HG03575 (cell line): Measurements from ENCODE around the gene MAP4K2.

ENCODE experiments used
- ATAC-seq: cut with Tn5 transposase; IDR thresholded peaks from one replicate; pipeline ENCODE4 v1.9.1; 2021; ENCODE audit not compliant: unreplicated experiment, insufficient number of reproducible peaks, low FRiP score; ENCODE audit errors: extremely low read depth

Gene MAP4K2

GRCh38 chr11:64839887-64840782, 37.1 kb upstream of the MAP4K2 start:
- no peak for ATAC-seq

DNA sequence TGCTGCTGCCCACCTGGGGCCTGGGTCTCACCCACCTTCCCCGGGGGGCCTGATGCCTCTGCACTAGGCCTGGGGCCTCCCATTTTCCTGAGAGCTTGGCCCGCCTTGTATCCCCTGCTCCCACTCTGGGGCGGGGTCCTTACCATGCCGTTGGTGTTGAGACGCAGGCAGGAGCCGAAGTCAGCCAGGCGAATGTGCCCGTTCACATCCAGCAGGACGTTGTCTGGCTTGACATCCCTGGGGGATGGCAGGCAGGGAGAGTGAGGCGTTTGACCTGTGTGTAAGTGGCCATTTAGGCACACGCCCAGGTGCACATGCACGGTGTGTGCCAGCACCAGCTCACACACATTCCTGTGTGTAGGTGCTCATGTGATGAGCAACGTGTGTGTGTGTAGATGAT, 36.3 kb upstream of the MAP4K2 start:
- no peak for ATAC-seq

DNA sequence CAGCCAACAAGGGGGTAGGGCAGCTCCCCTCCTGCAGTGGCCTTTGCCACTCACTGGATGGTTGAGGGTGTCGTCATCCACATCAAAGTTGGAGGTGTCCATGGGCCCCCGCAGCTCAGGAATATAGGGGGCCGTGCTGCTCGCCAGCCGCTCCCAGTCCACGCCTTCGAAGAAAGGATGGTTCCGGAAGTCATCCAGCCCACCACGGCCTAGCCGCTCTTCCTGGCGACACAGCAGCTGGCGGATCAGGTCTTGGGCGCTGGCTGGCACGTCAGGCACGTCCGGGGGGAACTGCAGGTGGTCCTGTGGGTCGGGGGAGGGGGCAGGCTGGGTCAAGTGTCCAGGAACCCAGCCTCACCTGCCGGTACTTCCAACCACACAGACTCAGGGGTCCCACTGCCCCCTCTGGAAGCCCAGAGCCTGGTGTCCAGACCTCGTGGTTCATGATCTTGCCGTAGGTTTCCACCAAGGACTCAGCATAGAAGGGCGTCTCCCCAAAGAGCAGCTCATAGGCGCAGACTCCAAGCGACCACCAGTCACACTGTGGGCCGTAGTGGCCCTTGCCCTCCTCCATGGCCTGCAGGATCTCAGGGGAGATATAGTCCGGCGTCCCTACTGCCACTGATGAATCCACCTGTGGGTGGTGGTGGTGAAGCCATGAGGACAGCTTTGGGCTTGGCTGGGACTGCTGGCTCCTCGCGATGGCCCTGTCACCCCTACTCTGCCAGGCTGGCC, 35.8 kb upstream of the MAP4K2 start:
- ATAC-seq, result no peak

DNA sequence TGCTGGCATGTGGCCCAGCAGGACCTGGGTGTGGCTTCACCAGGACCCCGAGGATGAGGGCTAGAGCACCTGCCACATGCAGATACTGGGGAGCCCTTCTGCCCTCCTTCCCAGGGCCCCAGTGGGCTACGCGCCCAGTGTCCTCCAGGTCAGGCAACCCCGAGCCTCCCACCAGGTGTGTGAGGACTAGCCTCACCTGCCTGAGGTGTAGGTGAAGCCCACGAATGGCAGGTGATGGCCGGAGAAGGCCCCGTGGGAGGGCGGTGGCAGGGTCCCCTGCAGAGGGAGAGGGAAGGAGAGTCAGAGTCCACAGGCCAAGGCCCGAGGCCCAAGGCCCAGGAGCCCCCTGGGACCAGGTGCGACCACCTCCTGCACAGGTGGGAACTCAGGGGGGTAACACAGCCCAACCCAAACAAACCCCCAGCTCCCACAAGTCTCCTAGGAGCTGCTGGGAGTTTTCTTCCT, 34.9 kb upstream of the MAP4K2 start:
- no peak for ATAC-seq

GRCh38 chr11:64836448-64837072, 33.5 kb upstream of the MAP4K2 start:
- no peak for ATAC-seq

DNA sequence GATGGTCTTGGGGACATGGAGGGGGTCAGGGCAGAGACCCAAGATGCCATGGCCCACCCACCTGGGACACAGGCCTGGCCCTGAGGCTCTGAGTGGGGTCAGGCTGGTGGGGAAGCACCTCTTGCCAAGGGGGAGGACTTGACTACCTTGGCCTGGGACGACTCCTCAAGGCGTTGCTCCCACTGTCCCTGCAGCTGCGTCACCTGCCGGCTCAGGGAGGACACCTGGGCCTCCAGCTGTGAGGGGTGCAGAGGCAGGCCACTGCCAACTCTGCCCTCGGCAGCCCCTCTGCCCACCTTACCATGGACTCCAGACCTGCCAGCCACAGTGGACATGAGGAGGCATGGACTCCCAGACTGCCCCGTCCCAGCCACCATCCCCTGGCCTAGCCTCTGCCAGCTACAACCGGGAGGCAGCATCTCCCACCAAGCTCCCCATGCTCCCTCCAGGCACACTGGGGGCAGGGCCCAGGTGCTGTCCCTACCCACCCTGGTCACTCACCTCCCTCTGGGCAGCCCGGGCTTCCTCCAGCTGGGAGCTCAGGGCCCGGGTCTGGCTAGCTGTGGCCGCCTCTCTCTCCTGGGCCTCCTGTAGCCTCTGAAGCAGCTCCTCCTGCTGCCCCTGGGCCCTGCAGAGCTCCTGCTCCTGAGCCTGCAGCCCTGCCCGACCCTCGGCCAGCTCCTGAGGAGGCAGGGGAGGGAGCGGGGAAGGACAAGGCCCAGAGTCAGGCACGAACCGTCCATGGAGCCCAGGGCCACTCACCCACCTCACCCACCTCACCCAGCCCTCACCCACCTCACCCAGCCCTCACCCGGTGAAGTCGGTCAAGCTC, 32.8 kb upstream of the MAP4K2 start:
- ATAC-seq, result no peak

DNA sequence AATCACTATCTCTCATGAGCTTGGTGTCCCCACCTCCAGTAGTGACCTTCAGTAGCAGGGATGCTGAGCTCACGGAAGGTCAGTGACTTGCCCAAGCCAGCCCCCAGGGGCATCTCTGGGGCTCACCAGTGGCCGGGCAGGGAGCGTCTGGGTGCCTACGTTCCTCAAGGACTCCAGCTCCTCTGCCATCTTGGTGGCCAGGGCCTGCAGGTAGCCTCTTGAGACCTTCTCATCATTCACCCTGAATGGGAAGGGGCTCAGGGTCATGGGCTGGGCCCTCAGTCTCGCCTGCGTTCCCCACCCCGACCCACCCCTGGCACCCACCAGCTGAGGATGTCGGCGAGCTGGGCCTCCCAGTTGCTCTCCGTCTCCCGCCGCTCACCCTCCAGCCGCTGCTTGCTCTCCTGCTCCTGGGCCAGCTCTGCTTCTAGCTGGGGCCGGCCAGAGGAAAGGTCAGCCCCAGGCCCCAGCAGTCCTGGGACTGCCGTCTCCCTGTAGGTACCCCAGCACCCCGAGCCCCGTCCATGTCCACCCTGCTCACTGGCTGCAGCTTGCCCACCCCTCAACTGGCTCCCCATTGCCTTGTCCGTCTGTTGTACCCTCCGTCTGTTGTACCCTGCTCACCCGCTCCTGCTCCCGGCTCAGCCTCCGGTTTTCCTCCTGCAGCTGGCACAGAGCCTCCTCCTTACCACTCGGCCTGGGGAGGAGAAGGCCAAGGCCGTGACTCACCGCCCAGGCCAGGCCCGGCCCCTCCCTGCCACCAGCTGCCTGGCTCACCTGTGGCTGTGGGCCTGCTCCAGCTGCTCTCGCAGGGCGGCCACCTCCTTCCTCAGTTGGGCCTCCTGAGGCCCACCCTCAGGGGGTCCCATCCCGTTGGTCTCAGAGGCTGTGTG, 32.0 kb upstream of the MAP4K2 start:
- no peak for ATAC-seq

GRCh38 chr11:64834031-64834722, 31.2 kb upstream of the MAP4K2 start:
- ATAC-seq, result no peak

DNA sequence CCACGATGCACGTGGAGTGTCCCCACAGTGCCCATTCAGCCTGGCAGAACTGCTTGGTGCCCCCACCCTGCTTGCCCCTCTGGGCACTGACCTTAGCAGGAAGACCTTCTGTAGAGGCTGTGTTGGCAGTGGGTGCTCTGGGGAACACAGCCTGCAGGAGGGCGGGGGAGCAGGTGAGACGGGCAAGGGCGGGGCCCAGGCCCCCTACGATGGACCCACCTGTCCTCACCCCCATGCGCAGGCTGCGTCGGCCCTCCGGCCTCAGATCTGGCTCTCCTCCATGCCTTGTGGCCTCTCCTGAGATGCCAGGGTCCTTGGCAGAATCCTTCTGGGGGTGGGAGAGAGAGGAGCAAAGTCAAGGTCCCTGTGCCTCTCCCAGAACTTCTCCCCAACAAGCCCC, 30.5 kb upstream of the MAP4K2 start:
- no peak for ATAC-seq

- no peak for ATAC-seq
Observed at GRCh38 chr11:64833198-64833502, 30.1 kb upstream of the MAP4K2 start.

DNA sequence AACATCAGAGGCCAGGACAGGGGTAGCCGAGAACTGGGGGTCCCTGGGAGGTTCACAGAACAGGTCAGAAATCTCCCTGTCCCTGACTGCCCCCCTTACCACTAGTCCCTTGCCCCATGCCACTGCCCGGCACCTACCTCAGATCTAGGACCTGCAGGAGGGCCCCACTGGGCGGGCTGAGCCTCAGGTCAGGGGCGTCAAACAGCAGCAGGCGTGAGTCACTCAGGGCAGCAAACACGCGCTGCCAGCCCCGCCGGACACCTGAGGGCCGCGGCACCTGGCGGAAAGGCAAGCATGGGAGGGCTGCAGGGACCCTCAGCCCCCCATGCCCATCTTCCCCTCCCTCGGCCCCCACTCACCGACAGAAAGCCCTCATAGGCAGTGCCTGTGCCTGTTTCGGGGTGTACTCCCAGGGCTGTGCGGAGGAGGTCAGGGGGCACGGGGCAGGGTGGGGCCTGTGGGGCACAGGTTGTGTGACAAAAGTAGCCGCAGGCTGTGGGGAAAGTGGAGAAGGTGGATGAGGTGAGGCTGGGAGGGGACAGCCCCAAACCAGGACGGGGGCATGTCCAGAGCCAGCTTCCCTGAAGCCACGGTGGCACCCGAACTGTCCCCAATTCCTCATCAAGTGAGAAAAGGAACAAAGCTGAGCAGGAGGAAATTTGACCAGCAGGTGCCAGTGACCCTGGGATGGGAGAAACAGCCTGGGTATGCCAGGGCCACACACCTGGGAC, 29.6 kb upstream of the MAP4K2 start:
- ATAC-seq, result no peak

- ATAC-seq, result no peak
Observed at GRCh38 chr11:64831411-64831891, 28.4 kb upstream of the MAP4K2 start.

DNA sequence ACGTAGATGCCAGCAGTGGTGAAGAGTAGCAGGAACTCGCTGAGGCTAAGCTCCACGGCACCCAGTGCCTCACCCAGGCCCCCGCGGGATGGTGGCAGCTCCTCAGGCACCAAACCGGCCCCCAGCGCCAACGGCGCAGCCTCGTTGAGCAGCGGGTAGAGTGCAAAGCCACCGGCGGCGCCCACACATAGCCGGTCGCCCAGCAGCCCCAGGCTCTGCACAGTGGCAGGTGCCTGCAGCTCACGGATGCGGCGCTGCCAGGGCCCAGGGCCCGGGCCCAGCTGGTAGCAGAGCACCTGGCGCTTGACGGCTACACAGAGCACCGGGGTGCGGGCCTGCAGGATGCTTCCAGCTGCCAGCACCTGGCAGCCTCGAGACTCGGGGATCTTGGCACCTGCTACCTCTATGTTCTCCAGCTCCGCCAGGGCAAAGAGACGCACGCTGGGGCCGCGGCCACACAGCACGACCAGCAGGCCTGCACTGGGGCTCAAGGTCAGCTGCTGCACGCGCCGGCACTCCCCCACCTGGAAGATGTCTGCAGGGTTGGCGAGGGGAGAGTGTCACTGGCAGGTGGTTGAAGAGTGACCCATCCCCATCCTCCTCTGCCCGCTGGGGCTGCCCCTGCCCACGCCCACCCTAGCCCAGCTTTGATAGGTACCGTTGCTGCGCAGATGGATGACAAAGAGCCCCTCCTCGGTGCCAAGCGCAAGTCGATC, 26.7 kb upstream of the MAP4K2 start:
- no peak for ATAC-seq

DNA sequence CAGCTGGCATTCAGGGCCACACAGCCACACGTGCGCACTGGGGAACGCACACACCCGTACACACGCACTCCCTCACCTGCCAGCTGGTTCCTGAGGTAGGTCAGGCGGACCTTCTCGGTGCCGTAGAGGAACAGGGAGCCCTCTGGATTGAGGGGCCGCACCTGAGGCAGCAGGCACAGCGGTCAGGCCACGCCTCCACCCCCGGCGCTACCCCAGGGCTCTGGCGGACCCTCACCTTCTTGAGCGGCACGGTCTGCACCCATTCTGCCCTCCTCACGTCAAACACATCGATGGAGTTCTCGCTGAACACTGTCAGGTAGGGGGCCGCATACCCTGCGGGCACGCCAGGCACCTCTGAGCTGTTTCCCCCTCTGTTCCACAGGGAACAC, 24.4 kb upstream of the MAP4K2 start:
- no peak for ATAC-seq

- no peak for ATAC-seq
Observed at GRCh38 chr11:64826578-64827450, 23.8 kb upstream of the MAP4K2 start.
